SK-N-SH (cell line): Measurements from ENCODE around the gene C20orf96.

ENCODE experiments used
- CTCF ChIP-seq: fragments of 200-600 bp; sonication (generic); IDR thresholded peaks from 2 replicates; pipeline ENCODE4 v1.6.1; 2017; ENCODE audit warnings: antibody characterized with exemption, mild to moderate bottlenecking, moderate library complexity
- EP300 ChIP-seq, 2 experiments: IDR thresholded peaks; 2 replicates each; pipeline versions ENCODE4 v1.4.0 to v1.6.1; 2012; ENCODE audit warnings: borderline replicate concordance in 1 of 2, low read depth in 1 of 2, low read length in 1 of 2
- MXI1 ChIP-seq: IDR thresholded peaks from 2 replicates; pipeline ENCODE4 v1.6.1; 2012; ENCODE audit warnings: mild to moderate bottlenecking, low read depth, low read length, improper control_type of control experiment
- NFIC ChIP-seq: IDR thresholded peaks from 2 replicates; pipeline ENCODE4 v1.4.0; 2012; ENCODE audit warnings: borderline replicate concordance
- POLR2AphosphoS5 ChIP-seq: IDR thresholded peaks from 2 replicates; pipeline ENCODE4 v1.6.1; 2012; ENCODE audit warnings: low read depth, low read length
- RAD21 ChIP-seq: IDR thresholded peaks from 2 replicates; pipeline ENCODE4 v1.6.1; 2012; ENCODE audit warnings: mild to moderate bottlenecking, low read length
- RFX5 ChIP-seq: IDR thresholded peaks from 2 replicates; pipeline ENCODE4 v1.6.1; 2012; ENCODE audit warnings: mild to moderate bottlenecking, improper control_type of control experiment, low read length
- TEAD4 ChIP-seq: IDR thresholded peaks from 2 replicates; pipeline ENCODE4 v1.4.0; 2012; ENCODE audit warnings: mild to moderate bottlenecking, borderline replicate concordance; ENCODE audit not compliant: insufficient read depth
- USF1 ChIP-seq: IDR thresholded peaks from 2 replicates; pipeline ENCODE4 v1.4.0; 2012; ENCODE audit warnings: low read depth, borderline replicate concordance
- ZBTB33 ChIP-seq: IDR thresholded peaks from 2 replicates; pipeline ENCODE4 v1.4.0; 2012; ENCODE audit warnings: low read depth, borderline replicate concordance
- TF ChIP-seq, protein P1 (sequence below): IDR thresholded peaks from 2 replicates; pipeline ENCODE4; 2012
- TF ChIP-seq, protein P2 (sequence below): fragments of 150-350 bp; IDR thresholded peaks from 2 replicates; pipeline ENCODE4 v1.6.1; 2016; ENCODE audit warnings: mild to moderate bottlenecking, low read depth, low read length

GRCh38 chr20:221258-221830, 69.2 kb downstream of the C20orf96 start:
- TF ChIP-seq CTCF (no peak), POLR2AphosphoS5 (no peak), USF1 (no peak), MXI1 (no peak), NFIC (no peak), EP300 (IDR thresholded peaks at IDR 0.05; ENCODE audit: borderline replicate concordance in 1 of 2, low read depth in 1 of 2, low read length in 1 of 2) (no peak), TEAD4 (no peak), RAD21 (no peak), RFX5 (no peak), ZBTB33 (no peak)
- TF ChIP-seq, protein P1, sequence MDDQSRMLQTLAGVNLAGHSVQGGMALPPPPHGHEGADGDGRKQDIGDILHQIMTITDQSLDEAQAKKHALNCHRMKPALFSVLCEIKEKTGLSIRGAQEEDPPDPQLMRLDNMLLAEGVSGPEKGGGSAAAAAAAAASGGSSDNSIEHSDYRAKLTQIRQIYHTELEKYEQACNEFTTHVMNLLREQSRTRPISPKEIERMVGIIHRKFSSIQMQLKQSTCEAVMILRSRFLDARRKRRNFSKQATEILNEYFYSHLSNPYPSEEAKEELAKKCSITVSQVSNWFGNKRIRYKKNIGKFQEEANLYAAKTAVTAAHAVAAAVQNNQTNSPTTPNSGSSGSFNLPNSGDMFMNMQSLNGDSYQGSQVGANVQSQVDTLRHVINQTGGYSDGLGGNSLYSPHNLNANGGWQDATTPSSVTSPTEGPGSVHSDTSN: no peak
- TF ChIP-seq, protein P2, sequence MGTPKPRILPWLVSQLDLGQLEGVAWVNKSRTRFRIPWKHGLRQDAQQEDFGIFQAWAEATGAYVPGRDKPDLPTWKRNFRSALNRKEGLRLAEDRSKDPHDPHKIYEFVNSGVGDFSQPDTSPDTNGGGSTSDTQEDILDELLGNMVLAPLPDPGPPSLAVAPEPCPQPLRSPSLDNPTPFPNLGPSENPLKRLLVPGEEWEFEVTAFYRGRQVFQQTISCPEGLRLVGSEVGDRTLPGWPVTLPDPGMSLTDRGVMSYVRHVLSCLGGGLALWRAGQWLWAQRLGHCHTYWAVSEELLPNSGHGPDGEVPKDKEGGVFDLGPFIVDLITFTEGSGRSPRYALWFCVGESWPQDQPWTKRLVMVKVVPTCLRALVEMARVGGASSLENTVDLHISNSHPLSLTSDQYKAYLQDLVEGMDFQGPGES: no peak
